GM23338 (cell line): ENCODE results near the gene CFAP97D2. TPM values are rescaled to one million over a fixed set of nuclear protein-coding genes. Genes with fewer than 3 reads are reported as not detected.

Source experiments
- ATAC-seq: fragments of 200-7000 bp; cut with Tn5 transposase; 3 replicates; pipeline ENCODE4 v1.9.1; 2020
- DNase-seq: peaks from one replicate; pipeline ENCODE4 v3.0.0-alpha.2; 2015; ENCODE audit warnings: low spot score
- H2AFZ ChIP-seq: fragments of 200-600 bp; sonication (generic); 2 replicates; pipeline ENCODE4 v1.8.0; 2016; ENCODE audit warnings: antibody characterized with exemption, mild to moderate bottlenecking, moderate library complexity
- H3F3A ChIP-seq: fragments of 200-600 bp; sonication (generic); replicated peaks from 2 replicates; pipeline ENCODE4 v1.8.0; 2017; ENCODE audit warnings: antibody characterized with exemption, mixed run types, low read depth
- H3K27ac ChIP-seq: fragments of 200-600 bp; sonication (generic); 2 replicates; pipeline ENCODE4 v1.6.1; 2016; ENCODE audit warnings: low read depth
- H3K27me3 ChIP-seq: fragments of 200-600 bp; sonication (generic); 2 replicates; pipeline ENCODE4 v1.8.0; 2016; ENCODE audit warnings: mild to moderate bottlenecking, mixed run types, moderate library complexity; ENCODE audit not compliant: insufficient read depth
- H3K36me3 ChIP-seq: fragments of 200-600 bp; sonication (generic); 2 replicates; pipeline ENCODE4 v1.8.0; 2016; ENCODE audit warnings: mild to moderate bottlenecking; ENCODE audit not compliant: insufficient read depth
- H3K4me1 ChIP-seq: fragments of 200-600 bp; sonication (generic); 2 replicates; pipeline ENCODE4 v1.8.0; 2016; ENCODE audit warnings: mild to moderate bottlenecking, moderate library complexity; ENCODE audit not compliant: insufficient read depth
- H3K4me2 ChIP-seq: fragments of 200-600 bp; sonication (generic); 2 replicates; pipeline ENCODE4 v1.7.1; 2017; ENCODE audit warnings: mixed run types
- H3K4me3 ChIP-seq: fragments of 200-600 bp; sonication (generic); 2 replicates; pipeline ENCODE4 v1.6.1; 2016; ENCODE audit warnings: mixed run types
- H3K79me2 ChIP-seq: fragments of 200-600 bp; sonication (generic); replicated peaks from 2 replicates; pipeline ENCODE4 v1.8.0; 2017; ENCODE audit warnings: mild to moderate bottlenecking; ENCODE audit not compliant: insufficient read depth
- H3K9me2 ChIP-seq: fragments of 200-600 bp; sonication (generic); 2 replicates; pipeline ENCODE4 v1.8.0; 2017; ENCODE audit not compliant: insufficient read depth
- H4K20me1 ChIP-seq: fragments of 200-600 bp; sonication (generic); replicated peaks from 2 replicates; pipeline ENCODE4 v1.8.0; 2017; ENCODE audit warnings: mild to moderate bottlenecking; ENCODE audit not compliant: insufficient read depth
- H3K27ac Mint-ChIP-seq: 2 replicates; pipeline ENCODE4 v1.8.0; 2020; ENCODE audit warnings: inconsistent platforms, mild to moderate bottlenecking, moderate library complexity, mixed read lengths
- H3K27me3 Mint-ChIP-seq: 3 replicates; pipeline ENCODE4 v1.8.0; 2022; ENCODE audit warnings: low read depth, mild to moderate bottlenecking, moderate library complexity, mixed read lengths, inconsistent platforms; ENCODE audit not compliant: insufficient read depth, poor library complexity
- H3K36me3 Mint-ChIP-seq: 3 replicates; pipeline ENCODE4 v1.8.0; 2021; ENCODE audit warnings: low read depth, mild to moderate bottlenecking, inconsistent platforms, moderate library complexity, mixed read lengths
- H3K4me1 Mint-ChIP-seq: 3 replicates; pipeline ENCODE4 v1.8.0; 2020; ENCODE audit warnings: mild to moderate bottlenecking, inconsistent platforms, mixed read lengths
- H3K4me3 Mint-ChIP-seq: 3 replicates; pipeline ENCODE4 v1.8.0; 2021; ENCODE audit warnings: moderate library complexity, mild to moderate bottlenecking, inconsistent platforms, mixed read lengths
- H3K9me3 Mint-ChIP-seq: 3 replicates; pipeline ENCODE4 v1.8.0; 2020; ENCODE audit warnings: moderate library complexity, mild to moderate bottlenecking, inconsistent platforms, mixed read lengths
- CREB1 ChIP-seq: fragments of 250-450 bp; sonication (Bioruptor Pico); IDR thresholded peaks from 2 replicates; pipeline ENCODE4 v1.5.0; 2020; ENCODE audit warnings: low read depth, mild to moderate bottlenecking, moderate library complexity
- EZH2 ChIP-seq: fragments of 200-600 bp; sonication (generic); IDR thresholded peaks from one replicate; pipeline ENCODE4 v1.8.0; 2017; ENCODE audit warnings: antibody characterized with exemption, mild to moderate bottlenecking, low read depth; ENCODE audit not compliant: unreplicated experiment
- EZH2phosphoT487 ChIP-seq: fragments of 200-600 bp; sonication (generic); IDR thresholded peaks from one replicate; pipeline ENCODE4 v1.8.1; 2018; ENCODE audit warnings: antibody characterized with exemption; ENCODE audit not compliant: unreplicated experiment
- JUNB ChIP-seq: IDR thresholded peaks from one replicate; pipeline ENCODE4 v1.6.1; 2016; ENCODE audit warnings: antibody characterized with exemption; ENCODE audit not compliant: unreplicated experiment
- NANOG ChIP-seq: IDR thresholded peaks from 2 replicates; pipeline ENCODE4 v1.6.1; 2016; ENCODE audit warnings: antibody characterized with exemption, borderline replicate concordance
- POLR2AphosphoS5 ChIP-seq: IDR thresholded peaks from 2 replicates; pipeline ENCODE4 v1.6.1; 2016; ENCODE audit warnings: antibody characterized with exemption, low read depth
- STAT1 ChIP-seq: IDR thresholded peaks from one replicate; pipeline ENCODE4 v1.6.1; 2016; ENCODE audit warnings: antibody characterized with exemption; ENCODE audit not compliant: unreplicated experiment
- ZNF114 ChIP-seq: fragments of 250-450 bp; sonication (Bioruptor Pico); IDR thresholded peaks from 2 replicates; pipeline ENCODE4 v1.5.0; 2020; ENCODE audit warnings: mild to moderate bottlenecking, moderate library complexity
- ZNF331 ChIP-seq: fragments of 250-450 bp; sonication (Bioruptor Pico); IDR thresholded peaks from 2 replicates; pipeline ENCODE4 v1.5.0; 2020; ENCODE audit warnings: low read depth, mild to moderate bottlenecking, moderate library complexity
- polyA plus RNA-seq: library from polyadenylated mRNA; unstranded; fragments of >200 nt; fragmentation: Nextera tagmentation; extraction: Ambion mirVana; gene quantifications from 2 replicates; pipeline ENCODE4 v1.2.1, GENCODE V29; 2016
- total RNA-seq: library from RNA; depleted of rRNA; stranded (reverse); fragments of >200 nt; shearing (Covaris generic); gene quantifications from 2 replicates; pipeline ENCODE4 v1.2.3, GENCODE V29; 2014
- TF ChIP-seq, protein P1 (sequence below), 2 experiments: fragments of 200-600 bp in 1 of 2; sonication (generic) in 1 of 2; conservative IDR thresholded peaks; 2 replicates each; pipeline versions ENCODE4 v1.5.1 to v1.6.1; 2016 to 2017; ENCODE audit warnings: antibody characterized with exemption in 2 of 2, low read depth in 2 of 2, mild to moderate bottlenecking in 2 of 2, moderate library complexity in 1 of 2
- TF ChIP-seq, protein P2 (sequence below): IDR thresholded peaks from 2 replicates; pipeline ENCODE4 v1.6.1; 2016; ENCODE audit warnings: antibody characterized with exemption

CFAP97D2 gene
- total and polyA plus RNA-seq, 2 experiments from 2014 or later = not detected

DNA sequence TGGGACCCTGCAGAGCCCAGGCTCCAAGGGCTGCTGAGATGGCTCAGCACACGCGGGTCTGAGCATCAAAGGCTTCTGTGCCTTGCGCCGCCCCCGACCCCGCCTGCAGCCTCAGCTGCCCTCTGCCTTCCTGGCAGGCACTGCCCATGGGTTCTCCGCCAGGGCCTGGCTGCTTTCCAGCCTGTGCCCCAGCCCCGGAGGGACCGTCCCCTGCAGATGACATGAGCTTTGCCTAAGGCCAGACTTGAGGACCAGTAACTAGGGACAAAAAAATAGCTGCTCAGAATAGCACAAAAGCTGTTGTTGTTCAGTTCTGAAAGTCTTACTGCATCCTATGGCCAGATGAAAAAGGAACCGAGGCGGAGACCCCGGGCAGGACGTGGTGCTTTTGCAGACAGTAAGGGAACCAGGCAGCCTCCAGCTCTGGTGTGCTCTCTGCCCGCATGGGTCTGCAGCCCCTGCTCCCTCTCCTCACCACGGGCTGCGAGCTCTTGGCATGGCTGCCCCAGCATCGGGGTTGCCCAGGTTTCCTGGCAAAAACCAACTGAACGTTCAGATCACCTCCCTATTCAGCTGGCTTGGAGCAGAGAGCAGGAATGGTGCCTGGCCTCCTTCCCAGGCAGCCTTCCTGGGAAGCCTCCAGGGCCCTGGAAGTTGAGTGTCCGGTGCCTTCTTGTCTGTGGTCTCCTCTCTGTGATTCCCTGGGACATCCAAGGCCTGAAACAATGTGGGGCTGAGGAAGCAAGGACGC is 12.5 kb upstream of the CFAP97D2 start (continued):
- TF ChIP-seq, protein P1, sequence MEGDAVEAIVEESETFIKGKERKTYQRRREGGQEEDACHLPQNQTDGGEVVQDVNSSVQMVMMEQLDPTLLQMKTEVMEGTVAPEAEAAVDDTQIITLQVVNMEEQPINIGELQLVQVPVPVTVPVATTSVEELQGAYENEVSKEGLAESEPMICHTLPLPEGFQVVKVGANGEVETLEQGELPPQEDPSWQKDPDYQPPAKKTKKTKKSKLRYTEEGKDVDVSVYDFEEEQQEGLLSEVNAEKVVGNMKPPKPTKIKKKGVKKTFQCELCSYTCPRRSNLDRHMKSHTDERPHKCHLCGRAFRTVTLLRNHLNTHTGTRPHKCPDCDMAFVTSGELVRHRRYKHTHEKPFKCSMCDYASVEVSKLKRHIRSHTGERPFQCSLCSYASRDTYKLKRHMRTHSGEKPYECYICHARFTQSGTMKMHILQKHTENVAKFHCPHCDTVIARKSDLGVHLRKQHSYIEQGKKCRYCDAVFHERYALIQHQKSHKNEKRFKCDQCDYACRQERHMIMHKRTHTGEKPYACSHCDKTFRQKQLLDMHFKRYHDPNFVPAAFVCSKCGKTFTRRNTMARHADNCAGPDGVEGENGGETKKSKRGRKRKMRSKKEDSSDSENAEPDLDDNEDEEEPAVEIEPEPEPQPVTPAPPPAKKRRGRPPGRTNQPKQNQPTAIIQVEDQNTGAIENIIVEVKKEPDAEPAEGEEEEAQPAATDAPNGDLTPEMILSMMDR (conservative IDR thresholded peaks at IDR 0.05; ENCODE audit: low read depth in 2 of 2) = no peak
- TF ChIP-seq CREB1 (CRISPR knock-in tag) = no peak
- TF ChIP-seq POLR2AphosphoS5 = no peak
- no peak for TF ChIP-seq EZH2
- no peak for TF ChIP-seq STAT1
- no peak for TF ChIP-seq ZNF331 (CRISPR knock-in tag)
- no peak for TF ChIP-seq ZNF114
- TF ChIP-seq, protein P2, sequence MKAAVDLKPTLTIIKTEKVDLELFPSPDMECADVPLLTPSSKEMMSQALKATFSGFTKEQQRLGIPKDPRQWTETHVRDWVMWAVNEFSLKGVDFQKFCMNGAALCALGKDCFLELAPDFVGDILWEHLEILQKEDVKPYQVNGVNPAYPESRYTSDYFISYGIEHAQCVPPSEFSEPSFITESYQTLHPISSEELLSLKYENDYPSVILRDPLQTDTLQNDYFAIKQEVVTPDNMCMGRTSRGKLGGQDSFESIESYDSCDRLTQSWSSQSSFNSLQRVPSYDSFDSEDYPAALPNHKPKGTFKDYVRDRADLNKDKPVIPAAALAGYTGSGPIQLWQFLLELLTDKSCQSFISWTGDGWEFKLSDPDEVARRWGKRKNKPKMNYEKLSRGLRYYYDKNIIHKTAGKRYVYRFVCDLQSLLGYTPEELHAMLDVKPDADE = no peak
- TF ChIP-seq EZH2phosphoT487 = no peak
- TF ChIP-seq NANOG = no peak

DNA sequence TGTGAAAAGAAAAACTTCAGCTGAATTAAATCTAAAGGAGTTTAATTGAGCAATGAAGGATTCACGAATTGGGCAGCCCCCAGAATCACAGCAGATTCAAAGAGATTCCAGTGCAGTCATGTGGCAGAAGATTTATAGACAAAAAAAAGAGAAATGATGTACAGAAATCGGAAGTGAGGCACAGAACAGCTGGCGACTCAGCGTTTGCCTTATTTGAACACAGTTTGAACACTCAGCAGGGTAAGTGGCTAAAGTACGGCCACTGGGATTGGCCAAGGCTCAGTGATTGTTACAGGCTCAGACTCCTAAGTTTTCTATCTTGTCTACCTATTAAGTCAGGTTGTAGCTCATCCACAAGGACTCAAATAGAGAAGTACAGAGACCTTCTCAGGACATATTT is 11.6 kb upstream of the CFAP97D2 start:
- H4K20me1 ChIP-seq = no peaks in the 10 kb centered on the region
- H3K27ac ChIP-seq = no peak overlapping the region
- no peaks in the 10 kb centered on the region; the same call in 1 of the 3 replicates for H3K4me1 Mint-ChIP-seq
- no peak overlapping the region for H3K4me2 ChIP-seq
- no peaks in the 10 kb centered on the region for H3K4me1 ChIP-seq
- H3K27ac Mint-ChIP-seq = no peak overlapping the region
- H3K36me3 ChIP-seq = no peaks in the 10 kb centered on the region
- H3F3A ChIP-seq = no peaks in the 10 kb centered on the region
- H2AFZ ChIP-seq = no peak overlapping the region
- no peak overlapping the region for H3K4me3 Mint-ChIP-seq
- no peaks in the 10 kb centered on the region for H3K27me3 ChIP-seq
- ATAC-seq = no peak
- H3K9me2 ChIP-seq = 0 out of 2 replicates have a peak, but pooled peaks cover 3% of the 10 kb centered on the region
- no peaks in the 10 kb centered on the region for H3K36me3 Mint-ChIP-seq
- no peak overlapping the region for H3K4me3 ChIP-seq
- no peaks in the 10 kb centered on the region for H3K9me3 Mint-ChIP-seq
- H3K79me2 ChIP-seq = no peaks in the 10 kb centered on the region
- no peak for DNase-seq
- peaks cover 2% of the 10 kb centered on the region for H3K27me3 Mint-ChIP-seq
- TF ChIP-seq NANOG = no peak
- TF ChIP-seq, protein P1 (conservative IDR thresholded peaks at IDR 0.05; ENCODE audit: low read depth in 2 of 2) = no peak
- TF ChIP-seq JUNB = no peak
- no peak for TF ChIP-seq EZH2
- TF ChIP-seq, protein P2 = no peak
- TF ChIP-seq POLR2AphosphoS5 = no peak
- no peak for TF ChIP-seq ZNF114
- TF ChIP-seq CREB1 (CRISPR knock-in tag) = no peak
- TF ChIP-seq ZNF331 (CRISPR knock-in tag) = no peak
